HG03045 (cell line): ENCODE data around the gene ALG3.

Source experiments
- ATAC-seq: cut with Tn5 transposase; IDR thresholded peaks from one replicate; pipeline ENCODE4 v1.9.1; 2021; ENCODE audit warnings: mild to moderate bottlenecking, moderate library complexity; ENCODE audit not compliant: unreplicated experiment

Gene ALG3

DNA sequence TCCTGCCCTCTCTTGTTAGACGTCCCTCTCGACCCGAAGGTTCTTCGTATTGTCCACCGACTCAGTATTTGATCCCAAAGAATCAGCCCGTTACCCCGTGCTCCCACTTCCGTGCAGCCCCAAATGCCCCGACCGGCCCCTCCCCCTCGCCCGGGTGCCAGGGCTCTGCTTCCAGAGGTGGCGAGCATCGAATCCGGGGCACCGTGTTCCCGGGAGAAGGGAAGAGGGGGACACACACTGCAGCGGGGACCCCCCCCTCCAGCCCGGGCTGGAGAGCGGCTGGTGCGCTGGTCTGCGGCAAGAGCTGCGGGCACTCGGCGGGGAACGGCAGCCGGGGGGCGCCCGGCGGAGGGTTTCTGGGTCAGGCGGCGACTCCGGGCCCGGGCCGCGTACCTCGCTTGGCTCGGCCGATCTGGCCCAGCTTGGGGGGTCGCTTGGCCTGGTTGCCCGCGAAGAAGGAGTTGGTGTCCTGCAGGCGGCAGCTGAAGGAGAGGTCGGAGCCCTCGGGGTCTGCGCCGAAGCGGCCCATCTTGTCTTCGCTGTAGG, 12.0 kb upstream of the ALG3 start:
- ATAC-seq: no peak

- no peak for ATAC-seq
Observed at GRCh38 chr3:184259878-184260723, 11.3 kb upstream of the ALG3 start.

GRCh38 chr3:184259396-184259877, 10.7 kb upstream of the ALG3 start:
- ATAC-seq: no peak

GRCh38 chr3:184258926-184259325, 10.2 kb upstream of the ALG3 start:
- no peak for ATAC-seq

GRCh38 chr3:184257083-184257915, 8.5 kb upstream of the ALG3 start:
- no peak for ATAC-seq

GRCh38 chr3:184255291-184256039, 6.7 kb upstream of the ALG3 start:
- ATAC-seq: no peak

DNA sequence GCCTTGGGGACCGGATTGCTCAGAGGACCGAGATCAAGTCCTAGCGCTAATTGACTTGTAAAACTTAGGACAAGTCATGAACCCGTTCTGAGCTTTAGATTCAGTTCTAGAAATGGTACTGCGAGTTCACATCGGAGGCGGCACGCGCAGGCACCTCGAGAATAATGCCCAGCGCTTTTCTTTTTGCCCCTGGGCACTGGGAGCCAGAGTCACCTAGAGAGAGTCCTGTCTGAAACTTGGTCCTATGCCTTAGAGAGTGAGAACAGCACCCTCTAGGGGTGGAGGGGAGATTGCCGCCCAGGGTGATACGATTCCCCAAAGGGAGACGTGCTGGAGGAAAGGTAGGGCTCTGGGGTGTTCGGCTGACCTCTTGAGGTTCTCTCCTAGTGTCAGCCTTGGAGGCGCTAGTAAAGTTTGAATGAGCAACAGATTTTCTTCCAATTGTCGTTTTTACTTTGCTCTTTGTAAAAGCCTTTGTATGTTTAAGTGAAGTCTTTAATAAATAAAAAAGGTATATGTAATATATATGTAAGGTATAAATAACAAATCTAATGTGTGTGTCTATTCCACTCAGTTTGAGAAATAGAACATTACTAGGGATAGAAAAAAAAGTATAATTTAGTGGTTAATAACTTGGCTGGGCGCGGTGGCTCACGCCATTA, 1.5 kb upstream of the ALG3 start:
- peak; percentile 65 for ATAC-seq

GRCh38 chr3:184249412-184250166, 827 bp upstream of the ALG3 start, which contains the start of gene EEF1AKMT4:
Gene EEF1AKMT4 (plus strand): TSS chr3:184249672. CDS start chr3:184249695, 23 bp downstream.
- peak; percentile 89 for ATAC-seq

DNA sequence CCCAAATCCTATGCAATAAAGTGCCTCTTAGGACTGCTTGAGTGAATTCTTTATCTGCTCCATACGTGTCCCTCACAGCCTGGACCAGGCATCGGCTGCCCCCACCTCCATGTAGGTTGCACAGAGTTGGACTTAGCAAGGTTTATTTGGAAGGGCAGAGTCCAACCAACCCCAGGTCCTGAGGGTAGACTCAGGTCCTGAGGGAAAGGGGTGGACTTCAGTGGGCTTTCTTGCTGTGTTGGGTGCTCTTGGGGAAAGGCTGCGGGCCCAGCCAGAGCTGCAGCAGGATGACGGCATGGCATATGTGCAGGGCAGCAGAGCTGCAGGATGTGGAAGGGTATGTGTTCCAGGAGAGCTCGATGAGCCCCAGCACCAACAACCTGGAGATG, 6.5 kb downstream of the ALG3 start:
- ATAC-seq: no peak

GRCh38 chr3:184241447-184242296, 7.1 kb downstream of the ALG3 start:
- no peak for ATAC-seq

GRCh38 chr3:184241141-184241446, 7.7 kb downstream of the ALG3 start:
- no peak for ATAC-seq

- ATAC-seq: no peak
Observed at GRCh38 chr3:184240384-184241140, 8.2 kb downstream of the ALG3 start.

DNA sequence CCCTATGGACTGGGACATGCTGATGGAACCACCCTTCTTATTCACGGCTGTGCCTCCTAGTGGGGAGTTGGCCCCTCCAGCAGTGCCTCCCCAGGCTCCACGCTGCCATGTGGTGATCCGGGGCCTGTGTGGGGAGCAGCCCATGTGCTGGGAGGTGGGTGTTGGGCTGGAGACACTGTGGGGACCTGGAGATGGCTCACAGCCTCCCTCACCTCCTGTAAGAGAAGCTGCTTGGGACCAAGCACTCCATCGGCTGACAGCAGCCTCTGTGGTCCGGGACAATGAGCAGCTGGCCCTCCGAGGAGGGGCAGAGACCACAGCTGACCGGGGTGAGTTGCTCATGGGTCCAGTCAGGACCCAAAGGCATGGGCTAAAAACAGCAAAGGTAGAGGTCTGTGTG, 9.1 kb downstream of the ALG3 start:
- no peak for ATAC-seq

DNA sequence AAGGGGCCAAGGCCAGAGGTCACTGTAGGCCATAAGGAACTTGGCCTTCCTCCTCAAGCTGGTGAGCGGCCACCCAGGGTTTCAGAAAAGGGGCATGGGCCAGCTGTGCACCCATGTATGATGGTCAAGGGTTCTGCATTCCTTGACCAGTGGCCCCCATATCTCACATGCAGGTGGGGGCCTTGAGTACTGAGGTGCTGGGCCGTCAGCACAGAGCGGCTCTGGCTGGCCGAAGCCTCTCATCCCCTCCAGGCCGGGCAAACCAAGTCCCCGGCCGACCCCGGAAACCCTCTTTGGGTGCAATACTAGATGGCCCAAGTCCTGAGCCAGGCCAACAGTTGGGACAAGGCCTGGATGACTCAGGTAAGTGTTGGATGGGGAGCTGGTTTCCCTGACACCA, 9.5 kb downstream of the ALG3 start:
- no peak for ATAC-seq

- ATAC-seq: no peak
Observed at GRCh38 chr3:184238246-184238818, 10.4 kb downstream of the ALG3 start.

DNA sequence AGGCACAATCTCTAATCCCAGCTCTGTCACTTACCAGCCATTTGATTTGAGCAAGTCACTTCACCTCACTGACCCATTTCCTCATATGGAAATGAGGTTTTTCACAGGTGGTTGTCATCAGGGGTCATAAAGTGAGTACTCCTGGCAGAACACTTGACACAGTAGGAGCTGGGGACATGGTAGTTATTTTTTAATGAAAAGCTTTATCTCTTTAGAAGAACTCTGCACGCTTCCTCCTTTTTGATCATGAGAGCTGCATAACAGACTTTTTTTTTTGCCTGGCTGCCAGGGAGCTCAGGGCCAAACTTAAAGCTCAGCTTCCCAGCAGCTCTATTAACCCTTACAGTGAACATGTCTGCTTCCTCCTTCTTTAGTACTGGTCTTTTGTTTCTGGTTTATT, 11.0 kb downstream of the ALG3 start:
- ATAC-seq: no peak

DNA sequence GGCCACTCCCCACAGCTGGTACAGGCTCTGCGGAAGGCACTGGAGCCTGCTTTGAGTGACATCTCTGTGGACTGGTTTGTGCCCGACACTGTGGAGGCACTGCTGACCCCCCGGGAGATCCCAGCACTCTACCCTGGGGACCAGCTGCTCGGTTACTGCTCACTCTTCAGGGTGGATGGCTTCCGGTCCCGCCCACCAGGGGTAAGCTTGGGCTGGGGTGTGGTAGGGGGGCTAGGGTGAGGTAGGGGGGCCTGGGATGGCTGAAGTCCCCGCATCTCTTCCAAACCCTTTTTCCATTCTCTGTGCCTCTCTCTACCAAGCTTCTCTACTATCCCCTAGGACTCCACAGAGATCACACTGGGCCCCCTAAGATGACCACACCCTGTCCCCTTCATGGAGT, 11.6 kb downstream of the ALG3 start:
- ATAC-seq: no peak

- no peak for ATAC-seq
Observed at GRCh38 chr3:184236636-184237035, 12.1 kb downstream of the ALG3 start.
